Measurements from ENCODE around the gene SERPINC1.

- TF ChIP-seq CTCF (IDR thresholded peaks at IDR 0.05) = no peak
- no peak for TF ChIP-seq POLR2A (IDR thresholded peaks at IDR 0.05)
- TF ChIP-seq POLR2AphosphoS5 (IDR thresholded peaks at IDR 0.05) = no peak
- no peak for TF ChIP-seq EP300 (IDR thresholded peaks at IDR 0.05; ENCODE audit: low read depth)
Observed at GRCh38 chr1:173862769-173863223, 54.3 kb downstream of the SERPINC1 start.

All from transverse colon (tissue), 4 donors.